Astrocyte (in vitro differentiated cells and primary cell): ENCODE measurements around the gene POLR1G. TPM values are rescaled to one million over a fixed set of nuclear protein-coding genes. Genes with fewer than 3 reads are reported as not detected.
"Not testable (repeated sequence)": the region's sequence is repeated elsewhere in the genome, so short reads cannot be mapped to it uniquely, and the experiment has no call there.

ENCODE experiments used
- DNase-seq: peaks from one replicate; pipeline ENCODE4 v3.0.0-alpha.2; 2010; ENCODE audit warnings: low read depth
- FAIRE-seq: peaks from 2 replicates; lab custom pipeline; 2011; peaks lifted over from hg19 to GRCh38; lab: Jason Lieb, UNC
- H2AFZ ChIP-seq: 2 replicates; pipeline ENCODE4 v1.6.0; 2012; ENCODE audit warnings: low read depth, low read length, inconsistent platforms
- H3K27ac ChIP-seq: 2 replicates; pipeline ENCODE4 v1.5.1; 2011; ENCODE audit warnings: low read depth, low read length, inconsistent platforms
- H3K27me3 ChIP-seq: 2 replicates; pipeline ENCODE4 v1.6.0; 2011; ENCODE audit warnings: low read length, inconsistent platforms; ENCODE audit not compliant: insufficient read depth
- H3K36me3 ChIP-seq: 2 replicates; pipeline ENCODE4 v1.5.1; 2011; ENCODE audit warnings: low read length, inconsistent platforms; ENCODE audit not compliant: insufficient read depth
- H3K4me1 ChIP-seq: 2 replicates; pipeline ENCODE4 v1.5.1; 2011; ENCODE audit warnings: low read length, inconsistent platforms; ENCODE audit not compliant: insufficient read depth
- H3K4me2 ChIP-seq: 2 replicates; pipeline ENCODE4 v1.6.0; 2012; ENCODE audit warnings: low read length, inconsistent platforms
- H3K4me3 ChIP-seq: 2 replicates; pipeline ENCODE4 v1.5.1; 2011; ENCODE audit warnings: low read depth, mild to moderate bottlenecking, low read length, inconsistent platforms; ENCODE audit not compliant: insufficient read depth
- H3K79me2 ChIP-seq: 2 replicates; pipeline ENCODE4 v1.6.0; 2012; ENCODE audit warnings: mild to moderate bottlenecking, low read length, inconsistent platforms; ENCODE audit not compliant: insufficient read depth
- H3K9ac ChIP-seq: 2 replicates; pipeline ENCODE4 v1.6.0; 2012; ENCODE audit warnings: mild to moderate bottlenecking, low read length, inconsistent platforms
- H3K9me3 ChIP-seq: 2 replicates; pipeline ENCODE4 v1.5.1; 2012; ENCODE audit warnings: low read depth, mild to moderate bottlenecking, low read length, inconsistent platforms; ENCODE audit not compliant: insufficient read depth
- H4K20me1 ChIP-seq: 2 replicates; pipeline ENCODE4 v1.6.0; 2012; ENCODE audit warnings: low read length, inconsistent platforms; ENCODE audit not compliant: insufficient read depth
- H3K27ac Mint-ChIP-seq: one replicate; pipeline ENCODE4 v1.8.0; 2021; ENCODE audit warnings: mild to moderate bottlenecking, mixed read lengths; ENCODE audit not compliant: unreplicated experiment
- H3K27me3 Mint-ChIP-seq: one replicate; pipeline ENCODE4 v1.8.0; 2021; ENCODE audit warnings: low read depth, mixed read lengths; ENCODE audit not compliant: unreplicated experiment
- H3K36me3 Mint-ChIP-seq: one replicate; pipeline ENCODE4 v1.8.0; 2021; ENCODE audit warnings: low read depth, mixed read lengths; ENCODE audit not compliant: unreplicated experiment
- H3K4me1 Mint-ChIP-seq: one replicate; pipeline ENCODE4 v1.8.0; 2021; ENCODE audit warnings: low read depth, mixed read lengths; ENCODE audit not compliant: unreplicated experiment
- H3K4me3 Mint-ChIP-seq: one replicate; pipeline ENCODE4 v1.8.0; 2021; ENCODE audit warnings: mild to moderate bottlenecking, moderate library complexity, mixed read lengths; ENCODE audit not compliant: unreplicated experiment
- H3K9me3 Mint-ChIP-seq: one replicate; pipeline ENCODE4 v1.8.0; 2021; ENCODE audit warnings: mild to moderate bottlenecking, mixed read lengths; ENCODE audit not compliant: unreplicated experiment
- EZH2 ChIP-seq: IDR thresholded peaks from 2 replicates; pipeline ENCODE4 v1.6.1; 2012; ENCODE audit warnings: mild to moderate bottlenecking, low read length, inconsistent platforms; ENCODE audit not compliant: insufficient read depth
- total RNA-seq: library from RNA; stranded (reverse); gene quantifications from 2 replicates; pipeline ENCODE4 v1.2.1, GENCODE V29; 2021
- TF ChIP-seq, protein P1 (sequence below): IDR thresholded peaks from 2 replicates; pipeline ENCODE4 v1.5.1; 2011; ENCODE audit warnings: low read depth, mild to moderate bottlenecking, inconsistent platforms, low read length, moderate library complexity; ENCODE audit not compliant: insufficient read depth

POLR1G gene
- total RNA-seq, 1 donor from 2014 or later, result 12.8 TPM

DNA sequence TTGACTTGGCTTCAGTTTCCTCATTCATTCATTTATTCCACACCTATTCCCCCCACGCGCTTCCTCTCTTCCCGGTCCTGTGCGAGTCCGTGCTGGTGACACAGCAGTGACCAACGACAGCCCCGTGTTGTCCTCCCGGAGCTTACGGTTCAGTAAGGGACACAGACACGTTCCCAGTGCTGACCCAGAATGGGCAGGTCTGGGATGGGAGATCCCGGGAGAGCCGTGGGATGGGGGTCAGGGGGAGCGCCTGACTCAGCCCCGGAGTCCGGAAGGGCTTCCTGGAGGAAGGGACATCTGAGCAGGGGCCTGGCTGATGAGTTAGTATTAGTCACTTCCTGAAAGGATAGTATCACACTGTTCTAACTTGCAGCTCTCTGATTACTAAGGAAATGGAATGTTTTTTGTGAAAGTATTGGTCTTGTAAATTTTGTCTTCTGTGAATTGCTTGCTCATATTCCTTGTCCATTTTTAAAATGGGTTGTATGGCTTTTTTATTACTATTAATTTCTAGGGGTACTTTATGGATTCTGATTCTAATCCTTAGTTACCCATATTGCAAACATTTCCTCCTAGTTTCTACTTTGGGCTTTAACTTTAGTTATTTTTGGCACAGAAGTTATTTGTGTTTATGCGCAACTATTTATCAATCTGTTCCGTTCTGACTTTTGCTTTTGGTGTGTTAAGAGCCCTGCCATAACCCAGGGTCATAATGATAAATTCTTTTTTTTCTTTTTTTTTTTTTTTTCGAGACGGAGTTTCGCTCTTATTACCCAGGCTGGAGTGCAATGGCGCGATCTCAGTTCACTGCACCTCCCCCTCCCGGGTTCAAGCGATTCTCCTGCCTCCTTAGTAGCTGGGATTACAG lies 18.0 kb downstream of the POLR1G start:
- H3K4me1 ChIP-seq, result peaks cover 39% of the 10 kb centered on the region
- no peaks in the 10 kb centered on the region for H3K9me3 ChIP-seq
- Mint-ChIP-seq H3K9me3 (no peaks in the 10 kb centered on the region), H3K27ac (peak overlapping the region; percentile 96), H3K36me3 (peaks cover 8% of the 10 kb centered on the region), H3K4me1 (peaks cover 9% of the 10 kb centered on the region), H3K27me3 (no peaks in the 10 kb centered on the region), H3K4me3 (peak overlapping the region; percentile 92)
- peaks cover 5% of the 10 kb centered on the region for H3K36me3 ChIP-seq
- H3K9ac ChIP-seq, result peak overlapping the region; percentile 85
- FAIRE-seq (peak; percentile 13), DNase-seq (peak; percentile 95)
- H3K27ac ChIP-seq, result peak overlapping the region; percentile 99
- no peaks in the 10 kb centered on the region for H3K27me3 ChIP-seq
- peaks cover 9% of the 10 kb centered on the region for H4K20me1 ChIP-seq
- TF ChIP-seq, protein P1, sequence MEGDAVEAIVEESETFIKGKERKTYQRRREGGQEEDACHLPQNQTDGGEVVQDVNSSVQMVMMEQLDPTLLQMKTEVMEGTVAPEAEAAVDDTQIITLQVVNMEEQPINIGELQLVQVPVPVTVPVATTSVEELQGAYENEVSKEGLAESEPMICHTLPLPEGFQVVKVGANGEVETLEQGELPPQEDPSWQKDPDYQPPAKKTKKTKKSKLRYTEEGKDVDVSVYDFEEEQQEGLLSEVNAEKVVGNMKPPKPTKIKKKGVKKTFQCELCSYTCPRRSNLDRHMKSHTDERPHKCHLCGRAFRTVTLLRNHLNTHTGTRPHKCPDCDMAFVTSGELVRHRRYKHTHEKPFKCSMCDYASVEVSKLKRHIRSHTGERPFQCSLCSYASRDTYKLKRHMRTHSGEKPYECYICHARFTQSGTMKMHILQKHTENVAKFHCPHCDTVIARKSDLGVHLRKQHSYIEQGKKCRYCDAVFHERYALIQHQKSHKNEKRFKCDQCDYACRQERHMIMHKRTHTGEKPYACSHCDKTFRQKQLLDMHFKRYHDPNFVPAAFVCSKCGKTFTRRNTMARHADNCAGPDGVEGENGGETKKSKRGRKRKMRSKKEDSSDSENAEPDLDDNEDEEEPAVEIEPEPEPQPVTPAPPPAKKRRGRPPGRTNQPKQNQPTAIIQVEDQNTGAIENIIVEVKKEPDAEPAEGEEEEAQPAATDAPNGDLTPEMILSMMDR, result no peak
- no peak for TF ChIP-seq EZH2
- peak overlapping the region; percentile 77 for H3K4me3 ChIP-seq
- peak overlapping the region; percentile 40 for H2AFZ ChIP-seq
- peak overlapping the region; percentile 90 for H3K4me2 ChIP-seq
- H3K79me2 ChIP-seq, result peaks cover 26% of the 10 kb centered on the region

DNA sequence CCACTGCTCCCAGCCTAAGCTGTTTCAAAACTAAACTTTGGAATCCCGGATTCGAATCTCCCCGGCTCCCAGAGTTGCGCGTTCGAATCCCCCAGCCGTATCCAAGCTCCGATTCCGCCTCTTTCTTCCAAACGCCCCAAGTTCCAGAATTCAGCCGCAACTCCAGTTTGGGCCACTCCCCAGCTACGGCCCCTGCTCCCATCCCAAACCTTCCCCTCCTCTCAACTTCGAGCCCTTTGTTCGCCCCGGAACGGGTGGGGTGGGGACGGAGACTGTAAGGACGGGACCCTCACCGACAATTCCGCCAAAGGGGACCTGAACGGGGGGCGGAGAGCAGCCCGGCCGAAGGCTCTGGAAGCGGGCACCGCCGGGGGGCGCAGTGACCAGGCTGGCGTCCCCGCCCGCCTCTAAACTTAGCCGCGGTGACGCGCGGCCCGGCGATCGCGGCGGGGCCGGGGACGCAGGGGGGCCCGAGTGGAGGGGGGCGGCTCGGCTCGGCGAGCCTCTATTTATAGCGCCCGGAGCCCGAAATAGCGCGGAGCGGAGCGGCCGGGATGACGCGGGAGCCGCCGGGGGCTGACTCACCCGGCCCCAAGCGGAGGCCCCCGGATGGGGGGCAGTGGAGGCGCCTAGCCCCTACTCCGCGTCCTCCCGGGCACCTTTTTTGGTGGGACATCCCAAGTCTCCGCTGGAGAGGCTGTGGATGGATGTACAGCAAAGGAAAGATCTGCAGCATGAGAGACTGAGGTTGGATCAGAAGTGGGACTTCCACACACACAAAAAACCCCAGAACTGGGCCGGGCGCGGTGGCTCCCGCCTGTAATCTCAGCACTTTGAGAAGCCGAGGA lies 22.2 kb downstream of the POLR1G start:
- H2AFZ ChIP-seq, result peak overlapping the region; percentile 79
- FAIRE-seq, result no peak
- Mint-ChIP-seq H3K36me3 (no peaks in the 10 kb centered on the region), H3K27ac (peak overlapping the region; percentile 92), H3K9me3 (no peaks in the 10 kb centered on the region), H3K4me3 (peak overlapping the region; percentile 74), H3K4me1 (peaks cover 4% of the 10 kb centered on the region), H3K27me3 (no peaks in the 10 kb centered on the region)
- no peaks in the 10 kb centered on the region for H3K9me3 ChIP-seq
- DNase-seq, result no peak
- H3K9ac ChIP-seq, result peak overlapping the region; percentile 91
- peak overlapping the region; percentile 88 for H3K27ac ChIP-seq
- peaks cover 26% of the 10 kb centered on the region for H3K4me1 ChIP-seq
- H3K4me2 ChIP-seq, result peak overlapping the region; percentile 86
- H3K27me3 ChIP-seq, result no peaks in the 10 kb centered on the region
- TF ChIP-seq, protein P1, result peak; percentile 8
- no peak for TF ChIP-seq EZH2
- no peaks in the 10 kb centered on the region for H3K36me3 ChIP-seq
- peaks cover 2% of the 10 kb centered on the region for H3K79me2 ChIP-seq
- H4K20me1 ChIP-seq, result no peaks in the 10 kb centered on the region
- peak overlapping the region; percentile 40 for H3K4me3 ChIP-seq

DNA sequence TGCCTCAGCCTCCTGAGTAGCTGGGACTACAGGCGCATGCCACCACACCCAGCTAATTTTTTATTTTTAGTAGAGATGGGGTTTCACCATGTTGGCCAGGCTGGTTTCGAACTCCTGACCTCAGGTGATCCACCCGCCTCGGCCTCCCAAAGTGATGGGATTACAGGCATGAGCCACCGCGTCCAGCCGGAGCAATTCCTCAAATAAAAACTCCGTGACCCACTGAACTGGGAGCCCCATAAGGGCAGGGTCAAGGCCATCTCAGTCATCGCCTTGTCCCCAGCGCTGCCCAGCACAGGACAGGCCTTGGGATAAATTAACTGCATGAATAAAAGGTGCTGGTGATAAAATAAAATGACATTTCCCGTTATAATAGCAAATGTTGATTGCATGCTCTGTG lies 23.5 kb downstream of the POLR1G start:
- not testable (repeated sequence) for H2AFZ ChIP-seq, H3K9ac ChIP-seq, H3K27me3 ChIP-seq, FAIRE-seq, H3K4me3 Mint-ChIP-seq, DNase-seq, H3K27ac Mint-ChIP-seq, H4K20me1 ChIP-seq, H3K9me3 ChIP-seq, H3K9me3 Mint-ChIP-seq, H3K4me2 ChIP-seq, H3K36me3 ChIP-seq, H3K4me1 Mint-ChIP-seq, H3K27ac ChIP-seq, H3K36me3 Mint-ChIP-seq, H3K4me3 ChIP-seq, H3K79me2 ChIP-seq, H3K27me3 Mint-ChIP-seq
- H3K4me1 ChIP-seq, result peaks cover 16% of the 10 kb centered on the region

DNA sequence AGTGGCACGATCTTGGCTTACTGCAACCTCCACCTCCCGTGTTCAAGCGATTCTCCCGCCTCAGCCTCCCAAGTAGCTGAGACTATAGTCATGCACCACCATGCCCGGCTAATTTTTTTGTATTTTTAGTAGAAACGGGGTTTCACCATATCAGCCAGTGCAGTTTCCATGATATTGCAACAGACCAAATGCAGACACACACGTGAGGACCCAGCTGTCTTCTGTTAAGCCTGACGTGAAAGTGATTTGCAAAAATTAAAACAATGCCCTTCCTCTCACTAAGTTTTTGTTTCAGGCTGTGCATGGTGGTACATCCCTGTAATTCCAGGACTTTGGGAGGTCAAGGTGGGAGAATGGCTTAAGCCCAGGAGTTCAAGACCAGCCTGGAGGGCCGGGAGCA lies 24.6 kb downstream of the POLR1G start:
- H3K27ac Mint-ChIP-seq, result not testable (repeated sequence)

More for the DNA sequence above, 24.6 kb downstream of the POLR1G start:
- H4K20me1 ChIP-seq, FAIRE-seq, H3K4me1 Mint-ChIP-seq, H3K79me2 ChIP-seq, H3K27me3 ChIP-seq, H3K36me3 Mint-ChIP-seq, H3K36me3 ChIP-seq, H3K4me3 Mint-ChIP-seq, H3K27me3 Mint-ChIP-seq, H3K27ac ChIP-seq, H3K9me3 ChIP-seq, H3K4me3 ChIP-seq, H2AFZ ChIP-seq, H3K4me2 ChIP-seq, DNase-seq, H3K9me3 Mint-ChIP-seq, H3K9ac ChIP-seq: not testable (repeated sequence)
- H3K4me1 ChIP-seq, result peaks cover 11% of the 10 kb centered on the region
